K562 (cell line): Measurements from ENCODE around the gene CYS1. TPM values are rescaled to one million over a fixed set of nuclear protein-coding genes. Genes with fewer than 3 reads are reported as not detected.

ENCODE experiments used
- GABPA ChIP-seq: fragments of 200-800 bp; sonication (Bioruptor generic); conservative IDR thresholded peaks from 2 replicates; pipeline ENCODE4 v1.6.1; 2016; ENCODE audit warnings: low read depth, missing genetic modification characterization, missing compliant biosample characterization
- HMG20A ChIP-seq: fragments of 450-650 bp; formaldehyde crosslinking; conservative IDR thresholded peaks from 2 replicates; pipeline ENCODE4 v1.4.0; 2020; ENCODE audit warnings: mild to moderate bottlenecking, mixed read lengths
- NONO ChIP-seq, 2 experiments: fragments of 200-400 bp in 1 of 2; fragments of 450-650 bp in 1 of 2; formaldehyde crosslinking in 1 of 2; IDR thresholded peaks; 2 replicates each; pipeline ENCODE4 v1.6.1; 2017; ENCODE audit warnings: low read depth in 2 of 2, mild to moderate bottlenecking in 2 of 2, moderate library complexity in 2 of 2, low read length in 1 of 2
- SPI1 ChIP-seq: IDR thresholded peaks from 2 replicates; pipeline ENCODE4 v1.6.1; 2011; ENCODE audit warnings: low read depth, low read length, control low read depth, borderline replicate concordance
- ZBTB11 ChIP-seq, 3 experiments: fragments of 200-800 bp in 1 of 3; fragments of 250-450 bp in 1 of 3; fragments of 450-650 bp in 1 of 3; sonication (Bioruptor Pico) in 1 of 3; sonication (Bioruptor generic) in 1 of 3; formaldehyde crosslinking in 1 of 3; IDR thresholded peaks; 2 replicates each; pipeline versions ENCODE4 v1.6.1 to v1.8.0; 2016 to 2022; ENCODE audit warnings: mild to moderate bottlenecking in 2 of 3, missing genetic modification characterization in 2 of 3, missing compliant biosample characterization in 1 of 3, moderate library complexity in 1 of 3
- polyA plus RNA-seq, 8 experiments: library from polyadenylated mRNA; depleted of rRNA in 4 of 8; stranded (reverse) in 5 of 8; unstranded in 3 of 8; fragments of >200 nt; fragmentation: Nextera tagmentation in 2 of 8; fragmentation: Illumina TruSeq in 1 of 8; extraction: Ambion mirVana in 2 of 8; extraction: Trizol in 1 of 8; gene quantifications; 2 replicates each; pipeline versions ENCODE4 v1.2.1 to v1.2.3, GENCODE V29; 2011 to 2014; ENCODE audit warnings: inconsistent platforms in 1 of 8, missing spikeins in 1 of 8
- total RNA-seq, 7 experiments: library from RNA; depleted of rRNA in 6 of 7; stranded (reverse); fragments of >200 nt in 6 of 7; fragmentation: Illumina TruSeq in 2 of 7; extraction: Trizol in 2 of 7; gene quantifications; 2 replicates each; pipeline versions ENCODE4 v1.2.1 to v1.2.3, GENCODE V29; 2011 to 2021; ENCODE audit warnings: low replicate concordance in 1 of 7
- TF ChIP-seq, protein P1 (sequence below), 3 experiments: IDR thresholded peaks in 2 of 3; conservative IDR thresholded peaks in 1 of 3; 2 replicates each; pipeline ENCODE4 v1.5.1; 2011 to 2012; ENCODE audit warnings: low read length in 3 of 3, mild to moderate bottlenecking in 3 of 3, control low read depth in 2 of 3, improper control_type of control experiment in 1 of 3, inconsistent platforms in 1 of 3, low read depth in 1 of 3, mixed read lengths in 1 of 3, moderate library complexity in 1 of 3; ENCODE audit not compliant: insufficient read depth in 2 of 3
- TF ChIP-seq, protein P2 (sequence below): sonication (generic); formaldehyde crosslinking; IDR thresholded peaks from 2 replicates; pipeline ENCODE4 v1.5.0; 2020; ENCODE audit warnings: missing genetic modification reagents

CYS1 gene
- total and polyA plus RNA-seq, 9 of the 15 experiments (the other 6 are each of a cell fraction or from before 2014, with no cell fraction given) = 0.11 to 0.13 TPM; not detected in 7

DNA sequence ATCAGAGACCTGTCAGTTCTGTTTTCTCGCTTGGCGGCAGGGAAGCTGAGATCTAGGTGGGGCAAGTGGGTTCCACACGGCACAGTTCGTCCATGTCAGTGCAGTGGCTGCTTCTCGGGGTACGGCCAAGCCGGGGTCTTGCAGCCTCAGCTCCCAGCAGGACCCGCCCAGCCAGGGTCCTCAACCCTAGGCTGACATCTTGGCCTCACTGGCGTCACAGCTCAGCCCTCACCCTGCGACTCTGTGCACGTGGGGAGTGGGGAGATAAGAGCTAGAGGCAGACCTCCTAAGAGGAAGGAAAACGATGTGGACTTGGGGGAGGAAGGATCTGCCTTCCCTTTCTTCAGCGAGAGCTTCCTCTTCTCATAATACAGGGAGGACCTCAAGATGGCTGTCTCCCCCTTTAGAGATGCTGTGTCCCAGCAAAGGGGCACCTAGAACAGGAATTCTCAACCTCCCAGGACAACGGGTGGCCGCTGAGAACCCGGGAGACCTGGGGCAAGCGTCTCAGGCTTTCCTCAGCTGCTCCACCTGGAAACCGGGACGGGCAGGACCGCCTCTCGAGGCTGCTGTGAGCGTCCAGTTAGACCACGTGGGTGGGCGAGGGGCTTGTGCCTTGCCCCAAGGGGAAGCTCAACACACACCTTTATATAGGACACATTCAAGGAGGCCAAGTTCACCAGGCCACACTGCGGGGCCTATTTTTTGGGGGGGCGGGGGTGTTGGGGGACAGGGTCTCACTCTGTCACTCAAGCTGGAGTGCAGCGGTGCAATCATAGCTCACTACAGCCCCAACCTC is 60.4 kb downstream of the CYS1 start (continued):
- TF ChIP-seq, protein P1, sequence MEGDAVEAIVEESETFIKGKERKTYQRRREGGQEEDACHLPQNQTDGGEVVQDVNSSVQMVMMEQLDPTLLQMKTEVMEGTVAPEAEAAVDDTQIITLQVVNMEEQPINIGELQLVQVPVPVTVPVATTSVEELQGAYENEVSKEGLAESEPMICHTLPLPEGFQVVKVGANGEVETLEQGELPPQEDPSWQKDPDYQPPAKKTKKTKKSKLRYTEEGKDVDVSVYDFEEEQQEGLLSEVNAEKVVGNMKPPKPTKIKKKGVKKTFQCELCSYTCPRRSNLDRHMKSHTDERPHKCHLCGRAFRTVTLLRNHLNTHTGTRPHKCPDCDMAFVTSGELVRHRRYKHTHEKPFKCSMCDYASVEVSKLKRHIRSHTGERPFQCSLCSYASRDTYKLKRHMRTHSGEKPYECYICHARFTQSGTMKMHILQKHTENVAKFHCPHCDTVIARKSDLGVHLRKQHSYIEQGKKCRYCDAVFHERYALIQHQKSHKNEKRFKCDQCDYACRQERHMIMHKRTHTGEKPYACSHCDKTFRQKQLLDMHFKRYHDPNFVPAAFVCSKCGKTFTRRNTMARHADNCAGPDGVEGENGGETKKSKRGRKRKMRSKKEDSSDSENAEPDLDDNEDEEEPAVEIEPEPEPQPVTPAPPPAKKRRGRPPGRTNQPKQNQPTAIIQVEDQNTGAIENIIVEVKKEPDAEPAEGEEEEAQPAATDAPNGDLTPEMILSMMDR (IDR thresholded peaks at IDR 0.05 in 2 of 3, conservative IDR thresholded peaks at IDR 0.05 in 1 of 3; ENCODE audit: insufficient read depth in 2 of 3, low read depth in 1 of 3, low read length in 3 of 3) = peak in 2 of 3 experiments; percentile 13; a peak in 2 of 6 replicates
- TF ChIP-seq, protein P2, sequence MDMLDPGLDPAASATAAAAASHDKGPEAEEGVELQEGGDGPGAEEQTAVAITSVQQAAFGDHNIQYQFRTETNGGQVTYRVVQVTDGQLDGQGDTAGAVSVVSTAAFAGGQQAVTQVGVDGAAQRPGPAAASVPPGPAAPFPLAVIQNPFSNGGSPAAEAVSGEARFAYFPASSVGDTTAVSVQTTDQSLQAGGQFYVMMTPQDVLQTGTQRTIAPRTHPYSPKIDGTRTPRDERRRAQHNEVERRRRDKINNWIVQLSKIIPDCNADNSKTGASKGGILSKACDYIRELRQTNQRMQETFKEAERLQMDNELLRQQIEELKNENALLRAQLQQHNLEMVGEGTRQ (CRISPR knock-in tag) = peak; percentile 29; the same call in 1 of the 2 replicates
- TF ChIP-seq GABPA (tag) (no peak), NONO (IDR thresholded peaks at IDR 0.05; ENCODE audit: low read depth in 2 of 2, low read length in 1 of 2) (no peak), HMG20A (CRISPR knock-in tag) (no peak), ZBTB11 (CRISPR knock-in tag; IDR thresholded peaks at IDR 0.05) (no peak), SPI1 (peak; percentile 9; the same call in 1 of the 2 replicates)
- TF ChIP-seq, all 486 proteins: peak for 11
